Stimulated activated CD4-positive, alpha-beta T cell treated with anti-CD3 and anti-CD28 coated beads, Interleukin-2, amount 100 ng/mL, for 4 hours (primary cell): Measurements from ENCODE around the gene ROCK2.

ENCODE experiments used
- DNase-seq: peaks from one replicate; pipeline ENCODE4 v3.0.0-alpha.2; 2020; ENCODE audit warnings: low read depth

The ROCK2 gene

DNA sequence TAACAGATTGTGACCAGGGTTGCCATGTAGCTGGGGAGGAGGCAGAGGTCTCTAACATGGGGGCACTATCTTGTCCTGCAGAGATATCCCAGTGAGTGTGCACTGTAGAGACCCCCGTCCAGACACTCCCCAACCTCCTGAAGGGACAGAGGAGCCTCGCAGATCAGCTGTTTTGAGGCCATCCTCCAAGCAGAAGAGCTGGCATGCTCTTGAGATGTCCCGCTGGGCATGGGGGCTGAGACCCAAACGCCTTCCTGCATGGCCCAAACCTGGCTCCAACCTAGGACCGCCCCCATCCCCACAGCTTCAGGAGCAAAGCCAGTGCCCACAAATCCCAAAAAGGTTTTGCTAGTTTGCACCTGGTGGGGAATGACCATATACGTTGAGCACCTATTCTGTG is 191.8 kb downstream of the ROCK2 start:
- DNase-seq = no peak

GRCh38 chr2:11147263-11147662 is 197.2 kb downstream of the ROCK2 start:
- DNase-seq = no peak

GRCh38 chr2:11146076-11146475 is 198.4 kb downstream of the ROCK2 start:
- DNase-seq = no peak

GRCh38 chr2:11145350-11145749 is 199.1 kb downstream of the ROCK2 start:
- no peak for DNase-seq

DNA sequence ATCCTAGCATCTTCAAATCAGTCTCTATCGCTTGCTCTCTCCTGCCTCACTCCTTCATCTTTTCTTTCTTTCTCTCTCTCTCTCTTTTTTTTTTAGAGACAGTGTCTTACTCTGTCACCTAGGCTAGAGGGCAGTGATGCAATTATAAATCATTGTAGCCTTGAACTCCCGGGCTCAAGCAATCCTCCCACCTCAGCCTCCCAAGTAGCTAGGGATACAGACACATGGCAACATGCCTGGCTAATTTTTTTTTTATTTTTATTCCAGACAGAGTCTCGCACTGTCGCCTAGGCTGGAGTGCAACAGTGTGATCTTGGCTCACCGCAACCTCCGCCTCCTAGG is 199.7 kb downstream of the ROCK2 start:
- DNase-seq = no peak

GRCh38 chr2:11144077-11144737 is 200.2 kb downstream of the ROCK2 start:
- DNase-seq = no peak

- DNase-seq = no peak
These were observed 201.4 kb downstream of the ROCK2 start for GRCh38 chr2:11142987-11143386.

DNA sequence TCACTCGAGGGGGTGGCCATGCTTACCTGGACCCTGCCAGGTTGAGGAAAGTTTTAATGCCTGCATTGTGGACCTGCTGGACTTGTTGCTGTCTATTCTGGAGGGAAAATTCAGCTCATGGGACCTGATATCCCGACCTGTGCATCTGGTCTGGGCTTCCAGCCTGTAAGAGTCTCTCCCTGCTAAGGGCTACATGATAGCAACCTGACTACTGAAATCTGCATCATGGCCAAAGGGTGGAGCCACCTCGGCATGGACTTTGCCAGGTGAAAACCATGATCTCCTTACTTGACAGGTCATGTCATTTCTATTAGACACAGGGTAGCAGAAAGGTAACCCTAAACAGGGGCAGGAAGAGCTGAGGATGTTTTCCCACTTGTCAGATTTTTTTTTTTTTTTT is 202.1 kb downstream of the ROCK2 start:
- no peak for DNase-seq

DNA sequence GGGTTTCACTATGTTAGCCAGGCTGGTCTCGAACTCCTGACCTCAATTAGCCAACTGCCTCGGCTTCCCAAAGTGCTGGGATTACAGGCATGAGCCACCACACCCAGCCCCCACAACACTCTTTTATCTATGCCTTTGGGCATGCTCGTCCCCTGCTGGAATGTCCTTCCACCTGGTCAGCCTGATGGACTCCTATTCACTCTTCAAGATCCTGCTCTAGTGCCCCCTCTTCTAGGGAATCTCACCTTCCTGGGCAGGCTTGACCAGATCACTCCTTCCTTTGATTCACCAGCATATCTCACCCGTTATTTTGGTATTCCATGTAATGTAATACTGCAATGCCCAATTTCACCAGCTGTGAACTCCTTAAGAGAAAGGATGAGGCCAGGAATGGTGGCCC is 203.1 kb downstream of the ROCK2 start:
- no peak for DNase-seq

- no peak for DNase-seq
These were observed 203.9 kb downstream of the ROCK2 start for GRCh38 chr2:11140492-11140891.

DNA sequence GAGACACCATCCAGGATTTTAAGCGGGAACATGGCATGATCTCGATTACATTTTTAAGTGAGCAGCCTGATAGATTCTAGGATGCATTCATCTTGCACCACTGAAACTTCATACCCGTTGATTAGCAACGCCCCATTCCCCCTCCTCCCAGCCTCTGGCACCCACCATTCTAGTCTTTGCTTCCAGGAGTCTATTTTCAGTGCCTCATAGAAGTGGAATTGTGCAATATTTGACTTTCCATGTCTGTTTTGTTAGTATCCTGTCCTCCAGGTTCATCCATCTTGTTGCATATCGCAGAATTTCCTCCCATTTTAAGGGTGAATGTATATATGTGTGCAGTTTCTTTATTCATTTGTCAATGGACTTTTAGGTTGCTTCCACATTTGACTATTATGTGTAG is 210.1 kb downstream of the ROCK2 start:
- no peak for DNase-seq

DNA sequence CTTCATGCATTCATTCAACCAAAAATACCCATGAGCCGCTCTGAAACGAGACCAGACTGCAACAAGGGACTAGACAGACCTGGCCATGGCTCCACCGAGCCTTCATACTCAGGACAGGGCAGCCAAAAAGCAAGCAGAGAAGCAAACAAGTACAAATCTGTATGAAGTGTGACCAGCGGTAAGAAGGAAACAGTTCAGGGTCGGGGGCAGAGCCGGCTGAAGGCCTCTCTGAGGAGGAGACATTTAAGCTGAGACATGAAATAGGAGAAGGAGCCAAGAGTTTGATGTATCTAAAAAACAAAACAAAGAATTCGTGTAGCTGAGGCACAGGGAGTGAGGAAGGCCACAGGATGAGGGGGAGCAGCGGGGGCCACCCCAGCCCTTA is 210.5 kb downstream of the ROCK2 start:
- no peak for DNase-seq

- DNase-seq = no peak
These were observed 211.0 kb downstream of the ROCK2 start for GRCh38 chr2:11133238-11133935.

DNA sequence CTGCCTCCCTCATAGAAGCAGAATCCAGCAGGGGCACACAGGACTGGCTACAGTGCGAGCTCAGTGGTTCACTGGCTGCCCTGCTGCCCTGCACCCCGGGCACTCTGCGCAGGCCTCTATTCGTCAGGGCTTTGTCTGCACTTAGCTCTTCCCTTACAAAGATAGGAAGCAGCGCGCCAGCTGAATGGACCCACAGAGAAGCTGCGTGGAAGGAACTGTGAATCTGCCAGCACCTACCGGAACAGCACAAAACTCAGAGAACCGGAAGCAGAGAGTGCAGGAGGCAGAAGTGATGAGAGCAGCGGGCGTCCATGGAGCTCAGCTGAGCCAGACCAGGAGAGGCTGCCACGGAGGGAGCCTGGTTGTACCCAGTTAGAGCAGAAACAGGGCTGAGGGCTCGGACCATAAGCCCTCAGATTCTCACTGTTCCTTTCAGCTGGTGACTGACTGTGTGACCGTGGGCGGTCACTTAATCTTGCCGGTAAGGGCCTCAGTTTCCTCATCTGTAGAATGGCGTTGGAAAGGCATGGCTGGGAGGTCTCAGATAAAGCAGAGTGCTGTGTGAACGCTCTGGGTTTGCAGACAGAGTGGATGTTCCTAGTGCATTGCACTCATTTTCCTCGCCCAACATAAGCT is 212.3 kb downstream of the ROCK2 start:
- DNase-seq = no peak

DNA sequence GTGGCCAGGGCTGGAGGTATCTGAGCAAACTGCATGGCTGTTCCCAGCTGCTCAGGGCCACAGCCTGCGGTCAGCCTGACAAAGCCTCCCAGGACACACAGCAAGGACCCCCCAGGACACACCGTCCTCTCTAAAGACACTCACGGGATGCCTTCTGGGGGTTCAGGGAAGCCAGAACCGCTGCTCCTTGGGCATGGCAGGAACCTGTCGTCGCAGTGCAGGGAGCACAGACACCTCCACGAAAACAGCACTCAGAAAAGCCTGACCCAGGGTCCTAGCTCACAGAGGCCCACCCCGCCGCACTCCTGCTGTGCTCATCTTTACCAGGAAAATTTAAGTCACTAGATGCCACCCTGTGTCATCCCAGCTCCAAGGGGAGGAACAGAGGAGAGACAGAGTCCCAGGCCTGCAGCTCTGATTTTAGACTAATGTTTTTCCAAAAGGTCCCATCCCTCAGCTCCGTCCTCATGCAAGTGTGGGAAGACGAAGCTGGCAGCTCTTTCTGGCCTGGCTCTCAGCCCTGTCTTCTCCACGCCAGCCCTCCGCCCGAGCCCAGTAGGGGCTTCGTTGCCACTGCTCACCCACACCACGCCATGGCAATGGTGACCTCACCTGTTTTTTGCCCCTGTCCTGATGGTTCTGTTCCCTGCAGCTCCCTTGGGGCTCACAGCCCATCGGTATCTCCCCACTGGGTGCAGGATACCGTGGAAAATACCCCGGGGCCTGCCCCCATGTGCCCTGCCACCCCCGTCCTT is 213.1 kb downstream of the ROCK2 start:
- DNase-seq = no peak
